Hepatocyte (in vitro differentiated cells): ENCODE data around the gene EPHA6.

Source experiments
- EZH2 ChIP-seq: fragments of 200-600 bp; sonication (generic); IDR thresholded peaks from 2 replicates; pipeline ENCODE4 v1.6.1; 2016; ENCODE audit warnings: antibody characterized with exemption, mild to moderate bottlenecking, borderline replicate concordance
- EZH2phosphoT487 ChIP-seq: fragments of 200-600 bp; sonication (generic); IDR thresholded peaks from one replicate; pipeline ENCODE4 v1.6.1; 2018; ENCODE audit warnings: antibody characterized with exemption, mild to moderate bottlenecking, low read depth, moderate library complexity; ENCODE audit not compliant: unreplicated experiment, severe bottlenecking
- TF ChIP-seq, protein P1 (sequence below): fragments of 200-600 bp; sonication (generic); IDR thresholded peaks from 2 replicates; pipeline ENCODE4 v1.5.1; 2016; ENCODE audit warnings: antibody characterized with exemption, mild to moderate bottlenecking; ENCODE audit not compliant: poor library complexity

DNA sequence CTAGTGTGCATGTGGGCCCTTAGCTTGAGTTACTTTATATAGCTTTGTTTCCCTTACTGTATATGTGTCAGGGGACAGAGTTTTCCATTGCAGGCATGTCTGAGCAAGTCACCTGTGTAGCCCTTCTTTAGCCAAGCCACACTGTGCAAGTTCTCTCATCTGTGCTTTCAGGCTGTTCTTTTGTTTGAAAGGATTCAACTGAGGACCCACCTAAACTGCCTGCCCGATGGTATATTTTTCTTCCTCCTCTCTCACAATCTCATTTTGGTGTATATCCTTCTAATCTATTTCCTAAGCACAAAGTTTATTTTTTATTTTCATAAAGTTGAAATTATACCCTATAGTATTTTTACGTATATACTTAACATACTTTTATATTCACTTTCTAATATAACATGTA, 690.1 kb downstream of the EPHA6 start:
- TF ChIP-seq, protein P1, sequence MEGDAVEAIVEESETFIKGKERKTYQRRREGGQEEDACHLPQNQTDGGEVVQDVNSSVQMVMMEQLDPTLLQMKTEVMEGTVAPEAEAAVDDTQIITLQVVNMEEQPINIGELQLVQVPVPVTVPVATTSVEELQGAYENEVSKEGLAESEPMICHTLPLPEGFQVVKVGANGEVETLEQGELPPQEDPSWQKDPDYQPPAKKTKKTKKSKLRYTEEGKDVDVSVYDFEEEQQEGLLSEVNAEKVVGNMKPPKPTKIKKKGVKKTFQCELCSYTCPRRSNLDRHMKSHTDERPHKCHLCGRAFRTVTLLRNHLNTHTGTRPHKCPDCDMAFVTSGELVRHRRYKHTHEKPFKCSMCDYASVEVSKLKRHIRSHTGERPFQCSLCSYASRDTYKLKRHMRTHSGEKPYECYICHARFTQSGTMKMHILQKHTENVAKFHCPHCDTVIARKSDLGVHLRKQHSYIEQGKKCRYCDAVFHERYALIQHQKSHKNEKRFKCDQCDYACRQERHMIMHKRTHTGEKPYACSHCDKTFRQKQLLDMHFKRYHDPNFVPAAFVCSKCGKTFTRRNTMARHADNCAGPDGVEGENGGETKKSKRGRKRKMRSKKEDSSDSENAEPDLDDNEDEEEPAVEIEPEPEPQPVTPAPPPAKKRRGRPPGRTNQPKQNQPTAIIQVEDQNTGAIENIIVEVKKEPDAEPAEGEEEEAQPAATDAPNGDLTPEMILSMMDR = no peak
- TF ChIP-seq EZH2phosphoT487 (no peak), EZH2 (no peak)
